H1 (cell line): ENCODE data around the gene CCNC. TPM values are rescaled to one million over a fixed set of nuclear protein-coding genes. Genes with fewer than 3 reads are reported as not detected.

ENCODE experiments used
- CTCF ChIA-PET: fragments of 300-600 bp; sonication (Branson Sonifier 250); formaldehyde crosslinking; loops from one replicate; lab custom pipeline; 2021; ENCODE audit not compliant: partially characterized antibody; lab: Charles Lee
- POLR2A ChIA-PET: fragments of 300-600 bp; sonication (Branson Sonifier 250); formaldehyde crosslinking; loops from one replicate; lab custom pipeline; 2021; ENCODE audit warnings: inconsistent platforms; ENCODE audit not compliant: partially characterized antibody; lab: Charles Lee
- DNase-seq, 2 experiments: peaks; one replicate each; pipeline versions ENCODE4 v3.0.0 to v3.0.0-alpha.2; 2010 to 2022; ENCODE audit warnings: low spot score in 2 of 2, low read depth in 1 of 2, mixed read lengths in 1 of 2
- FAIRE-seq: peaks from 2 replicates; lab custom pipeline; 2011; peaks lifted over from hg19 to GRCh38; lab: Jason Lieb, UNC
- H2AFZ ChIP-seq: 2 replicates; pipeline ENCODE4 v1.8.1; 2012; ENCODE audit warnings: low read length, inconsistent platforms
- H2AK5ac ChIP-seq: 2 replicates; pipeline ENCODE4 v1.6.1; 2013; ENCODE audit warnings: low read depth, low read length
- H2BK120ac ChIP-seq: replicated peaks from 2 replicates; pipeline ENCODE3; 2013; ENCODE audit warnings: low read depth, low read length, inconsistent platforms
- H2BK12ac ChIP-seq: 2 replicates; pipeline ENCODE4 v1.6.1; 2013; ENCODE audit warnings: low read depth, low read length
- H2BK15ac ChIP-seq: 2 replicates; pipeline ENCODE4 v1.6.1; 2013; ENCODE audit warnings: low read length
- H2BK20ac ChIP-seq: 2 replicates; pipeline ENCODE4 v1.6.1; 2013; ENCODE audit warnings: low read length
- H2BK5ac ChIP-seq: 2 replicates; pipeline ENCODE4 v1.6.1; 2013; ENCODE audit warnings: low read depth, low read length
- H3K14ac ChIP-seq: 2 replicates; pipeline ENCODE4 v1.6.1; 2013; ENCODE audit warnings: inconsistent platforms; ENCODE audit not compliant: insufficient read length
- H3K18ac ChIP-seq: 2 replicates; pipeline ENCODE4 v1.6.1; 2013; ENCODE audit warnings: low read length; ENCODE audit errors: extremely low read depth
- H3K23ac ChIP-seq: 2 replicates; pipeline ENCODE4 v1.6.1; 2013; ENCODE audit warnings: inconsistent platforms; ENCODE audit not compliant: insufficient read length
- H3K23me2 ChIP-seq: 2 replicates; pipeline ENCODE4 v1.6.1; 2013; ENCODE audit warnings: low read depth, low read length
- H3K27ac ChIP-seq: 2 replicates; pipeline ENCODE4 v1.6.1; 2011; ENCODE audit warnings: low read depth, low read length, inconsistent platforms
- H3K27me3 ChIP-seq, 4 experiments: replicated peaks in 1 of 4; 1 replicate in 1 of 4; 2 replicates in 3 of 4; pipeline versions ENCODE4 v1.6.1 to v1.8.1; 2011 to 2013; ENCODE audit warnings: low read length in 3 of 4, mild to moderate bottlenecking in 3 of 4, inconsistent platforms in 2 of 4, mixed read lengths in 2 of 4, moderate library complexity in 1 of 4; ENCODE audit not compliant: control insufficient read depth in 3 of 4, insufficient read depth in 3 of 4; ENCODE audit errors: extremely low read depth in 1 of 4
- H3K36me3 ChIP-seq, 4 experiments: 2 replicates each; pipeline versions ENCODE4 v1.6.1 to v1.8.1; 2011 to 2013; ENCODE audit warnings: mild to moderate bottlenecking in 4 of 4, low read length in 3 of 4, moderate library complexity in 2 of 4, control low read depth in 1 of 4, inconsistent platforms in 1 of 4; ENCODE audit not compliant: insufficient read depth in 4 of 4, control insufficient read depth in 2 of 4
- H3K4ac ChIP-seq: replicated peaks from 2 replicates; pipeline ENCODE3; 2013; ENCODE audit warnings: low read length, low read depth, mixed read lengths, inconsistent platforms; ENCODE audit not compliant: insufficient read length
- H3K4me1 ChIP-seq, 4 experiments: replicated peaks in 1 of 4; 1 replicate in 1 of 4; 2 replicates in 3 of 4; pipeline versions ENCODE4 v1.6.1 to v1.8.1; 2011 to 2013; ENCODE audit warnings: low read length in 3 of 4, inconsistent platforms in 2 of 4, mixed read lengths in 1 of 4; ENCODE audit not compliant: insufficient read depth in 4 of 4, control insufficient read depth in 3 of 4
- H3K4me2 ChIP-seq, 2 experiments: 2 replicates each; pipeline versions ENCODE4 v1.6.1 to v1.8.1; 2011 to 2013; ENCODE audit warnings: low read depth in 2 of 2, low read length in 2 of 2, control low read depth in 1 of 2, inconsistent platforms in 1 of 2, mild to moderate bottlenecking in 1 of 2; ENCODE audit not compliant: insufficient read depth in 1 of 2
- H3K4me3 ChIP-seq, 4 experiments: fragments of 200-600, 300-600 bp in 1 of 4; sonication (generic), shearing (Covaris generic), sonication (Bioruptor Twin) in 1 of 4; 2 replicates each; pipeline versions ENCODE4 v1.5.1 to v1.8.1; 2011 to 2016; ENCODE audit warnings: low read length in 4 of 4, low read depth in 3 of 4, control low read depth in 2 of 4, inconsistent platforms in 2 of 4, mild to moderate bottlenecking in 2 of 4, mixed read lengths in 1 of 4, moderate library complexity in 1 of 4; ENCODE audit not compliant: insufficient read depth in 2 of 4; ENCODE audit errors: extremely low read depth in 1 of 4
- H3K56ac ChIP-seq: replicated peaks from 2 replicates; pipeline ENCODE3; 2013; ENCODE audit warnings: low read depth, mild to moderate bottlenecking, mixed read lengths, low read length, inconsistent platforms; ENCODE audit not compliant: insufficient read length
- H3K79me1 ChIP-seq: 2 replicates; pipeline ENCODE4 v1.6.1; 2013; ENCODE audit warnings: low read depth, low read length, control low read depth
- H3K79me2 ChIP-seq, 2 experiments: 2 replicates each; pipeline versions ENCODE4 v1.6.1 to v1.8.1; 2012 to 2013; ENCODE audit warnings: low read length in 2 of 2, mild to moderate bottlenecking in 2 of 2, inconsistent platforms in 1 of 2; ENCODE audit not compliant: insufficient read depth in 2 of 2, control insufficient read depth in 1 of 2
- H3K9ac ChIP-seq, 4 experiments: replicated peaks in 1 of 4; 1 replicate in 1 of 4; 2 replicates in 3 of 4; pipeline versions ENCODE4 v1.6.1 to v1.8.1; 2011 to 2013; ENCODE audit warnings: low read depth in 3 of 4, low read length in 3 of 4, control low read depth in 2 of 4, mild to moderate bottlenecking in 2 of 4, moderate library complexity in 2 of 4, inconsistent platforms in 1 of 4; ENCODE audit errors: extremely low read depth in 1 of 4
- H3K9me3 ChIP-seq, 2 experiments: 2 replicates each; pipeline versions ENCODE4 v1.6.1 to v1.8.1; 2012 to 2013; ENCODE audit warnings: mild to moderate bottlenecking in 2 of 2, moderate library complexity in 2 of 2, control low read depth in 1 of 2, inconsistent platforms in 1 of 2, low read depth in 1 of 2, low read length in 1 of 2, mixed read lengths in 1 of 2; ENCODE audit not compliant: insufficient read depth in 2 of 2
- H4K20me1 ChIP-seq, 2 experiments: replicated peaks in 1 of 2; 2 replicates each; pipeline versions ENCODE3 to v1.8.1; 2011 to 2013; ENCODE audit warnings: inconsistent platforms in 2 of 2, low read length in 2 of 2, mild to moderate bottlenecking in 1 of 2; ENCODE audit not compliant: insufficient read depth in 2 of 2, control insufficient read depth in 1 of 2
- H4K5ac ChIP-seq: 2 replicates; pipeline ENCODE4 v1.6.1; 2013; ENCODE audit warnings: low read length, low read depth, mixed read lengths, inconsistent platforms; ENCODE audit not compliant: insufficient read length
- H4K8ac ChIP-seq: 2 replicates; pipeline ENCODE4 v1.8.0; 2013; ENCODE audit warnings: mild to moderate bottlenecking, moderate library complexity, low read length, inconsistent platforms; ENCODE audit not compliant: insufficient read depth; ENCODE audit errors: extremely low read depth
- H4K91ac ChIP-seq: replicated peaks from 2 replicates; pipeline ENCODE3; 2013; ENCODE audit warnings: low read length, mixed read lengths, inconsistent platforms; ENCODE audit not compliant: insufficient read length
- JUND ChIP-seq: IDR thresholded peaks from 2 replicates; pipeline ENCODE4 v1.6.1; 2011; ENCODE audit warnings: mild to moderate bottlenecking, improper control_type of control experiment, low read length
- USF2 ChIP-seq: IDR thresholded peaks from 2 replicates; pipeline ENCODE4 v1.6.1; 2011; ENCODE audit warnings: low read length, improper control_type of control experiment
- WGBS, 2 experiments: shearing (Covaris generic) in 1 of 2; methylation state at CpG; one replicate each; pipeline versions ENCODE4 v1.1.6 to v1.1.7; 2013 to 2015; ENCODE audit warnings: low lambda C conversion rate in 2 of 2, mixed read lengths in 2 of 2, inconsistent platforms in 1 of 2, low coverage in 1 of 2, missing lambda C conversion rate in 1 of 2; ENCODE audit not compliant: insufficient replicate concordance in 2 of 2, insufficient coverage in 1 of 2, insufficient read length in 1 of 2; ENCODE audit errors: extremely low coverage in 1 of 2, missing lambda C conversion rate in 1 of 2; 5-methylcytosine and 5-hydroxymethylcytosine counted together
- polyA plus RNA-seq, 7 experiments: library from polyadenylated mRNA; depleted of rRNA in 3 of 7; stranded (reverse) in 5 of 7; unstranded in 2 of 7; fragments of >200 nt in 5 of 7; fragments of 200-250 nt in 2 of 7; gene quantifications; 1 replicate in 5 of 7; 2 replicates in 1 of 7; 4 replicates in 1 of 7; pipeline versions ENCODE4 v1.2.1 to v1.2.3, GENCODE V29; 2011 to 2013; ENCODE audit warnings: missing spikeins in 2 of 7, mixed read lengths in 2 of 7
- total RNA-seq: library from RNA; stranded (reverse); fragmentation: NEBNext Ultra II Directional; extraction: Animal tissue kit (Norgen Biotek cat#: 25700); gene quantifications from 2 replicates; pipeline ENCODE4 v1.2.1, GENCODE V29; 2021

Gene CCNC
- total and polyA plus RNA-seq, 2 of the 8 experiments (the other 6 are each of a cell fraction or from before 2014, with no cell fraction given) = 45.4 to 107 TPM

DNA sequence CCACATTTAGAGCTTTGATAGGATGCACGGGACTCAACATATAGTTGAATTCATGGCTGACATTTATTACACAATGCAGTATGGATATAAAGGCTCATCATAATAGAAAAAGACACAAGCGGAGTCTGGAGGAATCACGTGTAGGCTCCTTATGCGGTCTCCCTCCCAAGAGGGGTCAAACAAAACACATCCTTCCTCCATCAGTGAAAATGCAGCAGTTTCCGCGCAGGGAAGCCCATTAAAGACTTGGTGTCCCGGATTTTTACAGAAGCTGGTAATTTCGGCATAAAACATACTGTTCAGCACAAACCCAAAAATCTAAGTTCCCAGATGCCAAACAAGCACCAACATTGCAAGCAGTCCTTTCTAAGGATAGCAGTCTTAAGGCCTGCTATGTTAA, 54.4 kb downstream of the CCNC start:
- Histone ChIP-seq H3K79me1 (0 out of 2 replicates have a peak, but pooled peaks cover 4% of the 10 kb centered on the region), H3K4me2 (peak overlapping the region; percentile 76 to 83), H2BK12ac (no peak overlapping the region), H2BK15ac (no peak overlapping the region), H3K14ac (no peak overlapping the region), H3K4ac (peak overlapping the region; percentile 57), H3K27ac (no peak overlapping the region), H3K36me3 (peaks cover 0 to 6% (median 1%) of the 10 kb centered on the region in 4 experiments; a peak in 4 of 8 replicates), H3K23ac (no peak overlapping the region), H2BK5ac (no peak overlapping the region), H4K20me1 (peaks cover 2 to 4% of the 10 kb centered on the region in 2 experiments), H3K18ac (no peak overlapping the region; the same call in 1 of the 2 replicates), H4K91ac (no peak overlapping the region), H3K4me3 (peak overlapping the region; percentile 78 to 92 (median 82)), H2BK120ac (no peak overlapping the region), H4K8ac (no peak overlapping the region), H3K23me2 (peaks cover 8% of the 10 kb centered on the region)
- CTCF ChIA-PET = interaction anchor here (0.6 to 1.8 kb wide), 8 partner anchors 9 to 740 kb away, joined by 3 to 5 read pairs (median 3); partner anchors contain the start of gene CCNC
- 14% methylated on average over 8 of the region's 8 CpGs; no CpG with 5 or more reads in 1 of the 2 experiments for WGBS, 2 experiments
- TF ChIP-seq USF2 (peak; percentile 39; the same call in 1 of the 2 replicates), JUND (no peak)
- TF ChIP-seq, all 59 proteins: peak for 1
- POLR2A ChIA-PET = interaction anchor here (0.8 to 1.8 kb wide), 12 partner anchors 8 to 120 kb away, joined by 3 to 12 read pairs (median 4); partner anchors contain the start of genes CCNC, COQ3 and PNISR
- Histone ChIP-seq H3K9ac (peak overlapping the region; percentile 39 to 79 (median 58); a peak in 6 of 7 replicates), H2BK20ac (no peak overlapping the region), H3K9me3 (no peaks in the 10 kb centered on the region), H2AK5ac (no peak overlapping the region), H3K27me3 (no peaks in the 10 kb centered on the region), H4K5ac (no peak overlapping the region), H3K79me2 (peaks cover 4 to 52% of the 10 kb centered on the region in 2 experiments), H3K56ac (no peak overlapping the region), H3K4me1 (peaks cover 2 to 5% (median 4%) of the 10 kb centered on the region in 4 experiments; a peak in 4 of 7 replicates), H2AFZ (no peak overlapping the region)
- FAIRE-seq (peak; percentile 39), DNase-seq (no peak)
